Erythroblast (primary cell): Measurements from ENCODE around the gene MINDY4B.

Source experiments
- GATA1 ChIP-seq: IDR thresholded peaks from 2 replicates; pipeline ENCODE4 v1.6.1; 2011; ENCODE audit warnings: low read depth, mild to moderate bottlenecking, control low read depth, low read length, moderate library complexity
- POLR2A ChIP-seq: IDR thresholded peaks from 2 replicates; pipeline ENCODE4 v1.6.1; 2011; ENCODE audit warnings: mild to moderate bottlenecking, low read length

DNA sequence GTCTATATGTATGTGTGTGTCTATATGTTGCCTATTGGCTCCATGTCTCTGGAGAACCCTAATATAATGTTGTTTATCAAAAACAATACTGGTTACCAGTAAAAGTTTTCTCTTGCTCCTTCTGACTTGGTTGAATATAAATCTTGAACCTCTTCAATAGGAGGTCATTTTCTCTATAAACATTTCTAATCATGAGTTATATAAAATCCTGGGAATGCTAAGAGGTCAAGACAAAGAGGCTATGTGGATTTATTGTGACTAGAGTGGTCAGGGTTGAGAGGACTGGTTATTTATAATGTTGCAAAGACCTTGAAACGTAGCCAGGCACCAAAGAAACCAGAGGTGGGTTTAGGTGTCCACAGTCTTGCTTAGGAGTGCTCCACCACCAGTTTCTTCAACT, 1.2 kb upstream of the MINDY4B start:
- TF ChIP-seq POLR2A (no peak), GATA1 (no peak)
